Stimulated activated CD8-positive, alpha-beta memory T cell treated with anti-CD3 and anti-CD28 coated beads, Interleukin-4, amount 100 ng/mL, for 1 hour (primary cell): ENCODE data around the gene MYOZ3.

ENCODE experiments used
- DNase-seq, 2 donors: peaks; one replicate each; pipeline ENCODE4 v3.0.0-alpha.2; 2020; ENCODE audit warnings: low read depth in 2 of 2, low spot score in 1 of 2

The MYOZ3 gene

GRCh38 chr5:150661086-150661485, at the start of gene MYOZ3:
MYOZ3 (plus strand) TSS chr5:150661251; CDS start chr5:150662942, 1,691 bp downstream.
- no peak for DNase-seq

GRCh38 chr5:150612405-150612804, 48.6 kb upstream of the MYOZ3 start:
- DNase-seq: no peak

- no peak for DNase-seq
These were observed 48.0 kb upstream of the MYOZ3 start for GRCh38 chr5:150612905-150613670.

- DNase-seq: no peak
These were observed 46.9 kb upstream of the MYOZ3 start for GRCh38 chr5:150613991-150614660.

- no peak for DNase-seq
These were observed 46.4 kb upstream of the MYOZ3 start for GRCh38 chr5:150614661-150615060.

- no peak for DNase-seq
These were observed 45.8 kb upstream of the MYOZ3 start for GRCh38 chr5:150615141-150615699.

- no peak for DNase-seq
These were observed 45.0 kb upstream of the MYOZ3 start for GRCh38 chr5:150616024-150616470.

GRCh38 chr5:150616506-150616905, 44.5 kb upstream of the MYOZ3 start:
- no peak for DNase-seq

GRCh38 chr5:150618163-150618562, 42.9 kb upstream of the MYOZ3 start:
- DNase-seq: no peak

GRCh38 chr5:150618588-150619281, 42.3 kb upstream of the MYOZ3 start:
- no peak for DNase-seq

- no peak for DNase-seq
These were observed 41.5 kb upstream of the MYOZ3 start for GRCh38 chr5:150619359-150620230.

GRCh38 chr5:150621301-150621700, 39.8 kb upstream of the MYOZ3 start:
- no peak for DNase-seq

GRCh38 chr5:150622157-150622556, 38.9 kb upstream of the MYOZ3 start:
- DNase-seq: no peak

GRCh38 chr5:150623152-150623877, 37.7 kb upstream of the MYOZ3 start:
- DNase-seq: no peak

- no peak for DNase-seq
These were observed 37.2 kb upstream of the MYOZ3 start for GRCh38 chr5:150623878-150624216.

- DNase-seq: no peak
These were observed 36.5 kb upstream of the MYOZ3 start for GRCh38 chr5:150624334-150625163.

GRCh38 chr5:150625164-150625535, 35.9 kb upstream of the MYOZ3 start:
- no peak for DNase-seq

- no peak for DNase-seq
These were observed 35.0 kb upstream of the MYOZ3 start for GRCh38 chr5:150625831-150626746.
